Upper lobe of left lung (tissue), 4 donors: ENCODE results near the gene CAMTA2.

ENCODE experiments used
- EP300 ChIP-seq, 4 donors: sonication (generic); formaldehyde crosslinking; IDR thresholded peaks; one replicate each; pipeline ENCODE4 v1.5.1; 2017; ENCODE audit warnings: antibody characterized with exemption in 4 of 4, control low read depth in 2 of 4
- POLR2A ChIP-seq, 4 donors: fragments of 450-650 bp; IDR thresholded peaks; one replicate each; pipeline ENCODE4 v1.5.1; 2016 to 2017; ENCODE audit warnings: antibody characterized with exemption in 4 of 4, mild to moderate bottlenecking in 2 of 4
- POLR2AphosphoS5 ChIP-seq, 2 donors: sonication (generic); formaldehyde crosslinking; IDR thresholded peaks; one replicate each; pipeline ENCODE4 v1.5.1; 2017; ENCODE audit warnings: antibody characterized with exemption in 2 of 2
- TF ChIP-seq, protein P1 (sequence below), 6 experiments: fragments of 450-650 bp in 4 of 6; fragments of 200-600 bp in 2 of 6; sonication (generic) in 2 of 6; IDR thresholded peaks; one replicate each; pipeline ENCODE4 v1.5.1; 2016 to 2019; ENCODE audit warnings: antibody characterized with exemption in 6 of 6

DNA sequence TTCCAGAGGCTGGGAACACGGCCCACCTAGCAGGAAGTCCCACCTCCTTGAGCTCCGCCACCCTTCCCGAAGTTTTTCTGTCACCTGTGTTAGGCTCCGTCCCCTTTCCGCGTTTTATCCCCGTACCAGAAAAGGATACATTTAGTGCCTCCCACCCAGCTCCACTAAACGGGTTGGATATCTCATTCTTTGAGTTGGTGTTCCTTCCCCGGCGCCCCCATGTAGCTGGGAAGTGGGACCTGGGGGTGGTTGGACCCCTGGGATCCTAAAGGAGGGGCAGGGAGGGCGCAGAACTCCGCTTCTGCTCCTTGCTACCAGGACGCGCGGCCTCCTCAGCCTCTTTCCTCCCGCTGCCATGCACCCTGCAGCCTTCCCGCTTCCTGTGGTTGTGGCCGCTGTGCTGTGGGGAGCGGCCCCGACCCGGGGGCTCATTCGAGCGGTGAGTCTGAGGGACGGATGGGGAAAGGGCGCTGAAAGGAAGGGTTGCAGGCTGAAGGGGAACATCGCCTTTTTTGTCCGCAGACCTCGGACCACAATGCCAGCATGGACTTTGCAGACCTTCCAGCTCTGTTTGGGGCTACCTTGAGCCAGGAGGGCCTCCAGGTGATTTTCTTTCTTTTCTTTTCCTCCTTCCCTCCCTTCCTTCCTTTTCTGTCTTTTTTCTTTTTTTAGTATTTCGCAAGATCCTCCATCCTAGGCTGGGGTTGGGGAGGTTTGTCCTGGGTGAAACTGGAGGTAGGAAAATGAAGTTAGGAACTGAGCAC lies 46.7 kb downstream of the CAMTA2 start:
- TF ChIP-seq, protein P1, sequence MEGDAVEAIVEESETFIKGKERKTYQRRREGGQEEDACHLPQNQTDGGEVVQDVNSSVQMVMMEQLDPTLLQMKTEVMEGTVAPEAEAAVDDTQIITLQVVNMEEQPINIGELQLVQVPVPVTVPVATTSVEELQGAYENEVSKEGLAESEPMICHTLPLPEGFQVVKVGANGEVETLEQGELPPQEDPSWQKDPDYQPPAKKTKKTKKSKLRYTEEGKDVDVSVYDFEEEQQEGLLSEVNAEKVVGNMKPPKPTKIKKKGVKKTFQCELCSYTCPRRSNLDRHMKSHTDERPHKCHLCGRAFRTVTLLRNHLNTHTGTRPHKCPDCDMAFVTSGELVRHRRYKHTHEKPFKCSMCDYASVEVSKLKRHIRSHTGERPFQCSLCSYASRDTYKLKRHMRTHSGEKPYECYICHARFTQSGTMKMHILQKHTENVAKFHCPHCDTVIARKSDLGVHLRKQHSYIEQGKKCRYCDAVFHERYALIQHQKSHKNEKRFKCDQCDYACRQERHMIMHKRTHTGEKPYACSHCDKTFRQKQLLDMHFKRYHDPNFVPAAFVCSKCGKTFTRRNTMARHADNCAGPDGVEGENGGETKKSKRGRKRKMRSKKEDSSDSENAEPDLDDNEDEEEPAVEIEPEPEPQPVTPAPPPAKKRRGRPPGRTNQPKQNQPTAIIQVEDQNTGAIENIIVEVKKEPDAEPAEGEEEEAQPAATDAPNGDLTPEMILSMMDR (IDR thresholded peaks at IDR 0.05): peak in 1 of 6 experiments; percentile 2
- no peak for TF ChIP-seq POLR2A (IDR thresholded peaks at IDR 0.05)
- peak in 1 of 2 donors; percentile 8 for TF ChIP-seq POLR2AphosphoS5 (IDR thresholded peaks at IDR 0.05)
- TF ChIP-seq EP300 (IDR thresholded peaks at IDR 0.05): no peak
